Endothelial cell of umbilical vein (primary cell): ENCODE data around the gene IFNA14. TPM values are rescaled to one million over a fixed set of nuclear protein-coding genes. Genes with fewer than 3 reads are reported as not detected.
"Not testable (repeated sequence)": the region's sequence is repeated elsewhere in the genome, so short reads cannot be mapped to it uniquely, and the experiment has no call there.

Source experiments
- BruUV-seq: library from RNA; stranded (reverse); fragments of 400-500 nt; replicated peaks from 2 replicates; lab custom pipeline; 2021; lab: Mats Ljungman, UMichigan
- CTCF ChIA-PET: fragments of 300-600, 350-600 bp; sonication (Branson Sonifier 250); formaldehyde crosslinking; loops from one replicate; lab custom pipeline; 2021; ENCODE audit warnings: antibody characterized with exemption, inconsistent platforms; lab: Charles Lee
- POLR2A ChIA-PET: fragments of 300-600, 350-600 bp; sonication (Branson Sonifier 250); formaldehyde crosslinking; loops from one replicate; lab custom pipeline; 2021; ENCODE audit warnings: antibody characterized with exemption, inconsistent platforms; lab: Charles Lee
- DNase-seq: peaks from one replicate; pipeline ENCODE4 v3.0.0-alpha.2; 2011; ENCODE audit warnings: low read depth, low spot score
- FAIRE-seq: peaks from 2 replicates; lab custom pipeline; 2011; peaks lifted over from hg19 to GRCh38; lab: Jason Lieb, UNC
- H2AFZ ChIP-seq: 2 replicates; pipeline ENCODE4 v1.6.0; 2012; ENCODE audit warnings: low read depth, low read length, control low read depth, inconsistent platforms
- H3K27ac ChIP-seq: 2 replicates; pipeline ENCODE4 v1.5.1; 2011; ENCODE audit warnings: low read depth, mild to moderate bottlenecking, control low read depth, low read length, moderate library complexity; ENCODE audit not compliant: insufficient read depth
- H3K27me3 ChIP-seq, 2 experiments: 2 replicates each; pipeline versions ENCODE4 v1.6.0 to v1.6.1; 2011; ENCODE audit warnings: low read length in 2 of 2, mixed read lengths in 1 of 2; ENCODE audit not compliant: control insufficient read depth in 2 of 2, insufficient read depth in 2 of 2
- H3K36me3 ChIP-seq, 2 experiments: 2 replicates in 1 of 2; 3 replicates in 1 of 2; pipeline ENCODE4 v1.5.1; 2011; ENCODE audit warnings: low read length in 2 of 2, mild to moderate bottlenecking in 1 of 2, moderate library complexity in 1 of 2; ENCODE audit not compliant: control insufficient read depth in 2 of 2, insufficient read depth in 2 of 2; ENCODE audit errors: extremely low read depth in 1 of 2
- H3K4me1 ChIP-seq: 3 replicates; pipeline ENCODE4 v1.5.1; 2011; ENCODE audit warnings: mild to moderate bottlenecking, low read length; ENCODE audit not compliant: control insufficient read depth, insufficient read depth; ENCODE audit errors: extremely low read depth
- H3K4me2 ChIP-seq: 2 replicates; pipeline ENCODE4 v1.6.1; 2011; ENCODE audit warnings: low read length, control low read depth, mixed read lengths; ENCODE audit not compliant: insufficient read depth
- H3K4me3 ChIP-seq, 3 experiments: fragments of 200-600 bp in 1 of 3; sonication (generic), shearing (Covaris generic) in 1 of 3; replicated peaks in 1 of 3; 2 replicates each; pipeline ENCODE4 v1.5.1; 2011 to 2016; ENCODE audit warnings: control low read depth in 3 of 3, low read length in 3 of 3, mild to moderate bottlenecking in 2 of 3, inconsistent platforms in 1 of 3, low read depth in 1 of 3, moderate library complexity in 1 of 3; ENCODE audit not compliant: insufficient read depth in 1 of 3
- H3K79me2 ChIP-seq: 2 replicates; pipeline ENCODE4 v1.6.0; 2012; ENCODE audit warnings: low read length, inconsistent platforms; ENCODE audit not compliant: control insufficient read depth, insufficient read depth
- H3K9ac ChIP-seq: replicated peaks from 2 replicates; pipeline ENCODE3; 2011; ENCODE audit warnings: low read length, control low read depth; ENCODE audit not compliant: insufficient read depth; ENCODE audit errors: extremely low read depth
- H3K9me1 ChIP-seq: replicated peaks from 3 replicates; pipeline ENCODE4 v1.6.0; 2011; ENCODE audit warnings: mild to moderate bottlenecking, low read length; ENCODE audit not compliant: control insufficient read depth, insufficient read depth; ENCODE audit errors: extremely low read depth
- H3K9me3 ChIP-seq: replicated peaks from 2 replicates; pipeline ENCODE4 v1.5.1; 2012; ENCODE audit warnings: low read length, inconsistent platforms; ENCODE audit not compliant: control insufficient read depth, insufficient read depth
- H4K20me1 ChIP-seq: replicated peaks from 2 replicates; pipeline ENCODE3; 2011; ENCODE audit warnings: mild to moderate bottlenecking, low read length; ENCODE audit not compliant: control insufficient read depth, insufficient read depth; ENCODE audit errors: extremely low read depth
- dilution Hi-C: fragments of 300-500 bp; cut with MboI; formaldehyde crosslinking; loops from one replicate; pipeline ENCODE4 v1.15.0; 2019; ENCODE audit warnings: low sequenced_read_pairs; ENCODE audit not compliant: extremely low pct_ligation_motif_present
- intact Hi-C: fragments of 100-400 bp; cut with micrococcal nuclease; formaldehyde crosslinking; loops from one replicate; pipeline ENCODE4 v1.10.0; 2022
- polyA plus RNA-seq, 4 experiments: library from polyadenylated mRNA; depleted of rRNA in 3 of 4; stranded (reverse) in 3 of 4; unstranded in 1 of 4; fragments of >200 nt; gene quantifications; 2 replicates each; pipeline versions ENCODE4 v1.2.1 to v1.2.3, GENCODE V29; 2011 to 2012; ENCODE audit warnings: missing spikeins in 1 of 4
- total RNA-seq: library from RNA; stranded (reverse); gene quantifications from 2 replicates; pipeline ENCODE4 v1.2.3, GENCODE V29; 2021
- TF ChIP-seq, protein P1 (sequence below), 2 donors: IDR thresholded peaks; 1 replicate in 1 of 2; 2 replicates in 1 of 2; pipeline ENCODE4 v1.5.1; 2011; ENCODE audit warnings: low read length in 2 of 2, mild to moderate bottlenecking in 2 of 2, moderate library complexity in 2 of 2, control low read depth in 1 of 2, inconsistent platforms in 1 of 2, low read depth in 1 of 2; ENCODE audit not compliant: insufficient read depth in 1 of 2; ENCODE audit errors: extremely low read depth in 1 of 2

IFNA14 gene
- total and polyA plus RNA-seq, 2 donors (not counting 3 experiments of a cell fraction or from before 2014, with no cell fraction given): not detected

DNA sequence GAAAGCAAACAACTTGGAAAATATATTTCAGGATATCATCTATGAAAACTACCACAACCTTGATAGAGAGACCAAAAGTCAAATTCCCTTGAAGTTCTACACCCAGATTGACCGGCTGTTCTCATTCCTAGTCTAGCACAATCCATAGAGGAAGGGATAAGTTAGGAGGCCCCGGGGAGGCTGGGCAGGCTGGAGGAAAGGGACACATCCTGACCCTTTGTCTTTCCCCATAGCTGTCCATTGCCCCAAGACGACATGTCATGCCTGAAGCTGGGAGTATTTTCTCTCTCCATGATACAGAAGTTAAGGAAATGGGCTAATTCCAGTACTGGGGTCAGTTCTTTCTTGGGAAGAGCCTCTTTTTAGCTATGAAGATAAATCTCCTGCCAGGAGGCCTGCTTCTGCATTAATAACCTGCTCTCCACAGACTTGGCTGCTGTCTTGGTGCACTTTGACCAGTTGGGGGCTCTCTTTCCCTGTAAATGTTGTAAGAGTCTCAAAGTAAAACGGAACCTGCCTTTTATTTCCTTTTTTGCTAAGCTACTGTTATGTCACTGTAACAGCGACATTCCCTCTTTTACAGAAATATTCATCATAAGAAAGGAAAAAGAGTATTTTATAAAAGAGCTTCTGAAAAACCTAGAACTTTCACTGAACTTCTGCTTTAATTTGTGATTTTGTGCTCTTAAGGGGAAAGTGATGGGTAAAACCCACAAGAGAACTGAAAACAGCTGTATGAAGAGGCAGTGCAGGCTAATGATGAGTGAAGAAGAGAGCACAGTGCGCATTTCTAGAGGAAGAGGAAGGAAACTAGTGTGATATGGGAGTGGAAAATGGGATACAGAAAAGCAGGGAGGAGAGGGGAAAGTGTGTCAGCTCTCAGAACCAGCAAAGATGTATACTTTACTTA lies 44.7 kb downstream of the IFNA14 start:
- H3K4me3 ChIP-seq, H3K27ac ChIP-seq, H3K4me1 ChIP-seq, H3K9ac ChIP-seq, H3K27me3 ChIP-seq, H3K79me2 ChIP-seq, H3K36me3 ChIP-seq, H3K4me2 ChIP-seq, H4K20me1 ChIP-seq, H3K9me1 ChIP-seq, POLR2A ChIA-PET, H3K9me3 ChIP-seq, BruUV-seq, H2AFZ ChIP-seq, dilution Hi-C loops: not testable (repeated sequence)
- intact Hi-C loops: loop anchor here (5.0 kb wide), 1 partner anchor 592 kb away; no protein-coding TSS in a partner anchor
- DNase-seq (peak; percentile 14), FAIRE-seq (peak; percentile 87)
- CTCF ChIA-PET: interaction anchor here (0.6 to 2.2 kb wide), 19 partner anchors 12 to 595 kb away, joined by 3 to 27 read pairs (median 5); partner anchors contain the start of gene IFNW1
- TF ChIP-seq, protein P1, sequence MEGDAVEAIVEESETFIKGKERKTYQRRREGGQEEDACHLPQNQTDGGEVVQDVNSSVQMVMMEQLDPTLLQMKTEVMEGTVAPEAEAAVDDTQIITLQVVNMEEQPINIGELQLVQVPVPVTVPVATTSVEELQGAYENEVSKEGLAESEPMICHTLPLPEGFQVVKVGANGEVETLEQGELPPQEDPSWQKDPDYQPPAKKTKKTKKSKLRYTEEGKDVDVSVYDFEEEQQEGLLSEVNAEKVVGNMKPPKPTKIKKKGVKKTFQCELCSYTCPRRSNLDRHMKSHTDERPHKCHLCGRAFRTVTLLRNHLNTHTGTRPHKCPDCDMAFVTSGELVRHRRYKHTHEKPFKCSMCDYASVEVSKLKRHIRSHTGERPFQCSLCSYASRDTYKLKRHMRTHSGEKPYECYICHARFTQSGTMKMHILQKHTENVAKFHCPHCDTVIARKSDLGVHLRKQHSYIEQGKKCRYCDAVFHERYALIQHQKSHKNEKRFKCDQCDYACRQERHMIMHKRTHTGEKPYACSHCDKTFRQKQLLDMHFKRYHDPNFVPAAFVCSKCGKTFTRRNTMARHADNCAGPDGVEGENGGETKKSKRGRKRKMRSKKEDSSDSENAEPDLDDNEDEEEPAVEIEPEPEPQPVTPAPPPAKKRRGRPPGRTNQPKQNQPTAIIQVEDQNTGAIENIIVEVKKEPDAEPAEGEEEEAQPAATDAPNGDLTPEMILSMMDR (IDR thresholded peaks at IDR 0.05; ENCODE audit: extremely low read depth in 1 of 2, insufficient read depth in 1 of 2, low read depth in 1 of 2, low read length in 2 of 2): peak; percentile 33 to 55

Other genes starting within 250 kb of the IFNA14 start
- gene HACD4, start 208.4 kb downstream of the IFNA14 start, total RNA-seq: 1.2 and 1.4 TPM in 2 replicates
- 1.2 and 1.3 TPM in 2 replicates for gene HACD4, start 208.4 kb downstream of the IFNA14 start, polyA plus RNA-seq
- not detected in 2 replicates for gene IFNB1, start 162.1 kb downstream of the IFNA14 start, total RNA-seq
- gene IFNB1, start 162.1 kb downstream of the IFNA14 start, polyA plus RNA-seq: not detected in 2 replicates
- not detected in 2 replicates for gene IFNW1, start 98.2 kb downstream of the IFNA14 start, total RNA-seq
- not detected in 2 replicates for gene IFNW1, start 98.2 kb downstream of the IFNA14 start, polyA plus RNA-seq
- not detected in 2 replicates for gene IFNA21, start 73.3 kb downstream of the IFNA14 start, total RNA-seq
- not detected in 2 replicates for gene IFNA21, start 73.3 kb downstream of the IFNA14 start, polyA plus RNA-seq
- not detected in 2 replicates for gene IFNA4, start 52.4 kb downstream of the IFNA14 start, total RNA-seq
- gene IFNA4, start 52.4 kb downstream of the IFNA14 start, polyA plus RNA-seq: not detected in 2 replicates
- gene IFNA7, start 37.8 kb downstream of the IFNA14 start, total RNA-seq: not detected in 2 replicates
- not detected in 2 replicates for gene IFNA7, start 37.8 kb downstream of the IFNA14 start, polyA plus RNA-seq
- not detected in 2 replicates for gene IFNA10, start 32.9 kb downstream of the IFNA14 start, total RNA-seq
- not detected in 2 replicates for gene IFNA10, start 32.9 kb downstream of the IFNA14 start, polyA plus RNA-seq
- gene IFNA16, start 22.7 kb downstream of the IFNA14 start, total RNA-seq: not detected in 2 replicates
- gene IFNA16, start 22.7 kb downstream of the IFNA14 start, polyA plus RNA-seq: not detected in 2 replicates
- gene IFNA17, start 11.8 kb downstream of the IFNA14 start, total RNA-seq: not detected in 2 replicates
- not detected in 2 replicates for gene IFNA17, start 11.8 kb downstream of the IFNA14 start, polyA plus RNA-seq
- not detected in 2 replicates for gene IFNA5, start 65.3 kb upstream of the IFNA14 start, total RNA-seq
- gene IFNA5, start 65.3 kb upstream of the IFNA14 start, polyA plus RNA-seq: not detected in 2 replicates
- 23.5 and 23.6 TPM in 2 replicates for gene KLHL9, start 95.4 kb upstream of the IFNA14 start, total RNA-seq
- 7.4 and 8.0 TPM in 2 replicates for gene KLHL9, start 95.4 kb upstream of the IFNA14 start, polyA plus RNA-seq
- gene IFNA6, start 110.9 kb upstream of the IFNA14 start, total RNA-seq: not detected in 2 replicates
- gene IFNA6, start 110.9 kb upstream of the IFNA14 start, polyA plus RNA-seq: not detected in 2 replicates
- gene IFNA13, start 128.1 kb upstream of the IFNA14 start, total RNA-seq: not detected in 2 replicates
- gene IFNA13, start 128.1 kb upstream of the IFNA14 start, polyA plus RNA-seq: not detected in 2 replicates
- not detected in 2 replicates for gene IFNA2, start 145.4 kb upstream of the IFNA14 start, total RNA-seq
- gene IFNA2, start 145.4 kb upstream of the IFNA14 start, polyA plus RNA-seq: not detected in 2 replicates
- gene IFNA8, start 169.1 kb upstream of the IFNA14 start, total RNA-seq: not detected in 2 replicates
- gene IFNA8, start 169.1 kb upstream of the IFNA14 start, polyA plus RNA-seq: not detected in 2 replicates
- not detected in 2 replicates for gene IFNA1, start 200.4 kb upstream of the IFNA14 start, total RNA-seq
- not detected in 2 replicates for gene IFNA1, start 200.4 kb upstream of the IFNA14 start, polyA plus RNA-seq
- 1.4 and 1.8 TPM in 2 replicates for gene IFNE, start 242.3 kb upstream of the IFNA14 start, total RNA-seq
- gene IFNE, start 242.3 kb upstream of the IFNA14 start, polyA plus RNA-seq: 0.11 and 0.22 TPM in 2 replicates